Neural progenitor cell (in vitro differentiated cells): ENCODE results near the gene SEMA4D.

Experiments used
- EZH2 ChIP-seq: fragments of 200-600 bp; sonication (generic); IDR thresholded peaks from 2 replicates; pipeline ENCODE4 v1.6.1; 2017; ENCODE audit warnings: antibody characterized with exemption, mild to moderate bottlenecking, moderate library complexity
- EZH2phosphoT487 ChIP-seq: fragments of 200-600 bp; sonication (generic); IDR thresholded peaks from 2 replicates; pipeline ENCODE4 v1.6.1; 2017; ENCODE audit warnings: antibody characterized with exemption
- TF ChIP-seq, protein P1 (sequence below): fragments of 200-600 bp; sonication (generic); IDR thresholded peaks from 2 replicates; pipeline ENCODE4 v1.5.1; 2017; ENCODE audit warnings: antibody characterized with exemption, mild to moderate bottlenecking

DNA sequence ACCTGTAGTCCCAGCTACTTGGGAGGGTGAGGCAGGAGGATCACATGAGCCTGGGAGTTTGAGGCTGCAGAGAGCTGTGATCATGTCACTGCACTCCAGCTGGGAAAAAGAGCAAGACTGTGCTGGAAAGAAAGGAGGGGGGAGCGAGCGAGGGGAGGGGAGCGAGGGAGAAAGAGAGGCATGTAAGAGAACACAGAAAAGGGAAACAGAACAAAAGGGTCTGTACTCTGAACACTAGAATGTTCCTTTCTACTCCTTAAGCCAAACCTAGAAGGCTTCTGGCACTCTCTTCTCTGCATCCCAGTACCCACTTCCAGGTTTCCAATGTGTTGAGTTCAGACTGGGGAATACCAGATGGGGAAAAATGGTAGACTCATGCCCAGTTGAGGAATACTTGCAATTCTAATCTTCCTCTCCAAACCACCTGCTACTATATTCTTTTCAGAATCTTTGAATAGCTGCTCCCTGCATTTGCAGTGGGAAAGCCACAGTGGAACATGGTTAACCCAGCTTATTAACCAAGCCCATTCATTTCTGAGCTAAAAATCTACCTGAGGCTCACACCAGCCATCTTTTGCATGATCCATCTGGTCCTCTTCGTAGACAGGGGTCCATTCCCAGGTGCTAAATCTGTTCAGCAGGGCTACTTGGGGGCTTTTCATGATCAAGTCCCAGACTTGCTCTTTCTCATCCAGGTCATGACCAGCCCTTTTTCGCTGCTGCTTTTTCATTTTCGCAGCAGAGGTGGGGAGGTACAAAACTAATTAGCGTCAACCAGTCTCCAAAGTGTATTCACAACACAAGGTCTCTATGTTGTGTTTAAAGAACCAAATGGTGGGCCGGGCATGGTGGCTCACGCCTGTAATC lies 34.9 kb downstream of the SEMA4D start:
- TF ChIP-seq, protein P1, sequence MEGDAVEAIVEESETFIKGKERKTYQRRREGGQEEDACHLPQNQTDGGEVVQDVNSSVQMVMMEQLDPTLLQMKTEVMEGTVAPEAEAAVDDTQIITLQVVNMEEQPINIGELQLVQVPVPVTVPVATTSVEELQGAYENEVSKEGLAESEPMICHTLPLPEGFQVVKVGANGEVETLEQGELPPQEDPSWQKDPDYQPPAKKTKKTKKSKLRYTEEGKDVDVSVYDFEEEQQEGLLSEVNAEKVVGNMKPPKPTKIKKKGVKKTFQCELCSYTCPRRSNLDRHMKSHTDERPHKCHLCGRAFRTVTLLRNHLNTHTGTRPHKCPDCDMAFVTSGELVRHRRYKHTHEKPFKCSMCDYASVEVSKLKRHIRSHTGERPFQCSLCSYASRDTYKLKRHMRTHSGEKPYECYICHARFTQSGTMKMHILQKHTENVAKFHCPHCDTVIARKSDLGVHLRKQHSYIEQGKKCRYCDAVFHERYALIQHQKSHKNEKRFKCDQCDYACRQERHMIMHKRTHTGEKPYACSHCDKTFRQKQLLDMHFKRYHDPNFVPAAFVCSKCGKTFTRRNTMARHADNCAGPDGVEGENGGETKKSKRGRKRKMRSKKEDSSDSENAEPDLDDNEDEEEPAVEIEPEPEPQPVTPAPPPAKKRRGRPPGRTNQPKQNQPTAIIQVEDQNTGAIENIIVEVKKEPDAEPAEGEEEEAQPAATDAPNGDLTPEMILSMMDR: no peak
- TF ChIP-seq EZH2phosphoT487 (no peak), EZH2 (no peak)
